ENCODE results near the gene CRCP.

DNA sequence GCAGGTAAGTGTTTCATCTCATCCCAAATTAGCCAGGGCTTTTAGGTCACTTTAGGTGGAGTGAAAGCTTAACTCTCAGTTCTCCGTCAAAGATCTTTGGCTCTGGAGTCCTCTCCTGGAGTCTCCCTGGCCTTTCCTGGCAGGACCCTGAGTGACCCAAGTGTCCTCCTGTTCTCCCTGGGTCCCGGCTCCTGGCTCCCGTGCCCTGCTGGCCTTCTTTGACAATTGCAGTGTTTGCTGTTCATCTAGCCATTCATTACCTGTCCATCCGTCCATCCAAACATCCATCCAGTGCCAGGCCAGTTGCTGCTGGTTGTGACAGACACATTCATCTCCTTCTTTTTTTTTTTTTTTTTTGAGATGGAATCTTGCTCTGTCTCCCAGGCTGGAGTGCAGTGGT lies 84.3 kb downstream of the CRCP start:
- TF ChIP-seq, protein P1, sequence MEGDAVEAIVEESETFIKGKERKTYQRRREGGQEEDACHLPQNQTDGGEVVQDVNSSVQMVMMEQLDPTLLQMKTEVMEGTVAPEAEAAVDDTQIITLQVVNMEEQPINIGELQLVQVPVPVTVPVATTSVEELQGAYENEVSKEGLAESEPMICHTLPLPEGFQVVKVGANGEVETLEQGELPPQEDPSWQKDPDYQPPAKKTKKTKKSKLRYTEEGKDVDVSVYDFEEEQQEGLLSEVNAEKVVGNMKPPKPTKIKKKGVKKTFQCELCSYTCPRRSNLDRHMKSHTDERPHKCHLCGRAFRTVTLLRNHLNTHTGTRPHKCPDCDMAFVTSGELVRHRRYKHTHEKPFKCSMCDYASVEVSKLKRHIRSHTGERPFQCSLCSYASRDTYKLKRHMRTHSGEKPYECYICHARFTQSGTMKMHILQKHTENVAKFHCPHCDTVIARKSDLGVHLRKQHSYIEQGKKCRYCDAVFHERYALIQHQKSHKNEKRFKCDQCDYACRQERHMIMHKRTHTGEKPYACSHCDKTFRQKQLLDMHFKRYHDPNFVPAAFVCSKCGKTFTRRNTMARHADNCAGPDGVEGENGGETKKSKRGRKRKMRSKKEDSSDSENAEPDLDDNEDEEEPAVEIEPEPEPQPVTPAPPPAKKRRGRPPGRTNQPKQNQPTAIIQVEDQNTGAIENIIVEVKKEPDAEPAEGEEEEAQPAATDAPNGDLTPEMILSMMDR (IDR thresholded peaks at IDR 0.05) = no peak
- TF ChIP-seq POLR2A (IDR thresholded peaks at IDR 0.05) = no peak

All from body of pancreas (tissue), 4 donors.